A673 (cell line): ENCODE results near the gene SAMD14.

ENCODE experiments used
- CTCF ChIP-seq: fragments of 300-800, 200-600 bp; sonication (generic); conservative IDR thresholded peaks from 2 replicates; pipeline ENCODE4 v1.5.1; 2017; ENCODE audit warnings: low read depth, mild to moderate bottlenecking, antibody characterized with exemption, low read length, moderate library complexity, mixed read lengths
- EZH2 ChIP-seq: fragments of 200-600 bp; sonication (generic); IDR thresholded peaks from 2 replicates; pipeline ENCODE4 v1.6.1; 2017; ENCODE audit warnings: borderline replicate concordance, low read depth, mild to moderate bottlenecking, mixed read lengths, antibody characterized with exemption, low read length; ENCODE audit not compliant: poor library complexity, severe bottlenecking

GRCh38 chr17:50099003-50099402 lies 31.0 kb downstream of the SAMD14 start:
- TF ChIP-seq CTCF = no peak
- no peak for TF ChIP-seq EZH2
